Measurements from ENCODE around the gene PCDHB1. TPM values are rescaled to one million over a fixed set of nuclear protein-coding genes. Genes with fewer than 3 reads are reported as not detected.

The PCDHB1 gene
- total RNA-seq, 1 donor from 2014 or later, result not detected

DNA sequence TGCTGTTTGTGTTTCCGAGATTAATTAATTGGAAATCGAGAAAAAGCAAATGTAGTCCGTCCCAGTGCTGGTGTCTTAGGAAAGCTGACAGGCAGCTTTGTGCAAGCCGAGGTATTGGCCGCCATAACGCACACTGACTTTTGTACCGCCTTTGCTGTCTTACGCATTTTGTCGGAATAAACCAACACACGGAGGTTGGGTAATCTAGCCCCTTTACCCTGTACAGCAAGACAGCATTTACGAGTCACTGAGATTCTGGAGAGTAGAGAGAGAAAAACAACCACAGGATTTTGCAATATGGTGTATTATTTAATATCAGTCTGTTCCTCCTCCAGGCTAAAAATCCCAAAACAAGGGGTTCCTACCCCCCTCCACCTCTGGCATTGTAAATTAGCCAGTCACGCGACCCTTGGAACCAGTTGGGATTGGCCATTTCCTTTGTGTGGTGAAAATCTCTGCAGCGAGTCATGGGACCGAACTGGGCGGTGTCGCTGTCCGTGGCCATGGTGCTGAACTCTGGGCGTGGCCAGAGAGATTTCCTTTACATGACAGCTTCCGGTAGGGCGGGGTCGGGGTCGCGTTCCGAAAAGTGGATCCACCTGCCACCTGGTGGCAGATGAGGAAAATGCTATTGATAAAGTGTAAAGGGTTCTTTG is 10.3 kb upstream of the PCDHB1 start:
- ChIA-PET POLR2A (no interaction called here), CTCF (no interaction called here)
- no peaks in the 10 kb centered on the region for H3K9me3 Mint-ChIP-seq
- no peaks in the 10 kb centered on the region for H3K4me1 Mint-ChIP-seq
- intact Hi-C loops (cut with micrococcal nuclease), result loop anchor here (5.0 kb wide), 1 partner anchor 679 kb away; the partner anchor contains the start of gene SLC4A9
- H3K27me3 Mint-ChIP-seq, result peaks cover 2% of the 10 kb centered on the region
- TF ChIP-seq, protein P1, sequence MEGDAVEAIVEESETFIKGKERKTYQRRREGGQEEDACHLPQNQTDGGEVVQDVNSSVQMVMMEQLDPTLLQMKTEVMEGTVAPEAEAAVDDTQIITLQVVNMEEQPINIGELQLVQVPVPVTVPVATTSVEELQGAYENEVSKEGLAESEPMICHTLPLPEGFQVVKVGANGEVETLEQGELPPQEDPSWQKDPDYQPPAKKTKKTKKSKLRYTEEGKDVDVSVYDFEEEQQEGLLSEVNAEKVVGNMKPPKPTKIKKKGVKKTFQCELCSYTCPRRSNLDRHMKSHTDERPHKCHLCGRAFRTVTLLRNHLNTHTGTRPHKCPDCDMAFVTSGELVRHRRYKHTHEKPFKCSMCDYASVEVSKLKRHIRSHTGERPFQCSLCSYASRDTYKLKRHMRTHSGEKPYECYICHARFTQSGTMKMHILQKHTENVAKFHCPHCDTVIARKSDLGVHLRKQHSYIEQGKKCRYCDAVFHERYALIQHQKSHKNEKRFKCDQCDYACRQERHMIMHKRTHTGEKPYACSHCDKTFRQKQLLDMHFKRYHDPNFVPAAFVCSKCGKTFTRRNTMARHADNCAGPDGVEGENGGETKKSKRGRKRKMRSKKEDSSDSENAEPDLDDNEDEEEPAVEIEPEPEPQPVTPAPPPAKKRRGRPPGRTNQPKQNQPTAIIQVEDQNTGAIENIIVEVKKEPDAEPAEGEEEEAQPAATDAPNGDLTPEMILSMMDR (IDR thresholded peaks at IDR 0.05), result no peak
- ATAC-seq (ENCODE audit: low read depth) (peak; percentile 50), DNase-seq (peak; percentile 25)
- H3K36me3 Mint-ChIP-seq (ENCODE audit: low read depth), result no peaks in the 10 kb centered on the region
- H3K27ac Mint-ChIP-seq, result no peak overlapping the region
- no peak overlapping the region for H3K4me3 Mint-ChIP-seq

DNA sequence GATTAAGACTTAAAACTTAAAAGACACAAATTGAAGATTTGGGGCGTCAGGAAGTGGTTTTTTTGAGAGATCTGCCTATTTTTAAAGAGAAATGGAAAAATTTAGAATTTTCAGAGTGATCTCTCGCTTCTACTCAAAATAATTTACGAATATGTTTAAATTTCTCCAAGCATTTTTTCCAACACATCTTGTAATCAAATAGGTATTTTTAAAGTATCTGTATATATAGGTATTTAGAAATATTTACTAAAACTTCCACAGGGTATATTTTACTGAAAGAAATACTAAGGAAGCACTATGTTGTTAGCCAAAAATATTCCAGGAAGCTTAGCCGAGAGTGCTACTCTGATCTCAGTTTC is 9.8 kb upstream of the PCDHB1 start:
- CTCF ChIA-PET, result no interaction called here
- peaks cover 3% of the 10 kb centered on the region for H3K27me3 Mint-ChIP-seq
- no peaks in the 10 kb centered on the region for H3K4me1 Mint-ChIP-seq
- DNase-seq (no peak), ATAC-seq (ENCODE audit: low read depth) (no peak)
- H3K9me3 Mint-ChIP-seq, result no peaks in the 10 kb centered on the region
- POLR2A ChIA-PET, result interaction anchor here (0.6 kb wide), 1 partner anchor 294 kb away, joined by 3 read pairs; no protein-coding TSS in a partner anchor
- intact Hi-C loops (cut with micrococcal nuclease), result loop anchor here (5.0 kb wide), 1 partner anchor 679 kb away; the partner anchor contains the start of gene SLC4A9
- TF ChIP-seq, protein P1 (IDR thresholded peaks at IDR 0.05), result no peak
- H3K36me3 Mint-ChIP-seq (ENCODE audit: low read depth), result no peaks in the 10 kb centered on the region
- H3K27ac Mint-ChIP-seq, result no peak overlapping the region
- no peak overlapping the region for H3K4me3 Mint-ChIP-seq

DNA sequence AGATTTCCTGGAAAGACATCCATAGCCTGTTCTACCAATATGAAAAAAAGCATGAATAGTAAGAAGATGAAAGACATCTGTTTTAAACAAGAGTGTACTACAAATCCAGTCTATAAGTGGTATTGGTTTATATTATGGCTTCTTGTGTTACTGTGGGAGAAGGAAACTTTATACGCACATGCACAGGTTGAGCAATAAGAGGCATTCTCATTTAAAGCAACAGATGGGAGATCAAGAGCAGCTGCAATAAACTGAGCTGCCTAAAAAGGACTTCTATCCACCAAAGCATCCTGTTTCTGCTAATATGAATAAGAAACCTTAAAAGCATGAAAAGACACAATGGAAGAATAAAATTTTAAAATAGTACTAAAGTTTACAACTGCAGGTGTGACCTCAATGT is 8.6 kb upstream of the PCDHB1 start:
- Mint-ChIP-seq H3K27me3 (peaks cover 3% of the 10 kb centered on the region), H3K9me3 (no peaks in the 10 kb centered on the region), H3K36me3 (ENCODE audit: low read depth) (no peaks in the 10 kb centered on the region), H3K27ac (no peak overlapping the region), H3K4me1 (no peaks in the 10 kb centered on the region), H3K4me3 (no peak overlapping the region)
- ChIA-PET CTCF (no interaction called here), POLR2A (no interaction called here)
- ATAC-seq (ENCODE audit: low read depth) (no peak), DNase-seq (no peak)
- TF ChIP-seq, protein P1 (IDR thresholded peaks at IDR 0.05), result no peak
- intact Hi-C loops (cut with micrococcal nuclease), result loop anchor here (5.0 kb wide), 1 partner anchor 680 kb away; the partner anchor contains the start of gene SLC4A9

DNA sequence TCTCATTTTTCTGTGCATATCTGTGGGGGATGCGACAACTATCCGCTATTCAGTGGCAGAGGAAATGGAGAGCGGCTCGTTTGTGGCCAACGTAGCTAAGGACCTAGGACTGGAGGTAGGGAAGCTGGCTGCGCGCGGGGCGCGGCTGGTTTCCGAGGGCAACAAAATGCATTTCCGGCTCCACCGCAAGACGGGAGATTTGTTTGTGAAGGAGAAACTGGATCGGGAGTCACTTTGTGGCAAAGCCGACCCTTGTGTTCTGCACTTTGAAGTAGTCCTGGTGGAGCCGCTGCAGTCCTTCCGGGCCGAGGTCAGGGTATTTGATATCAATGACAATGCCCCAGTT is 320 bp downstream of the PCDHB1 start:
- ATAC-seq (ENCODE audit: low read depth) (no peak), DNase-seq (no peak)
- ChIA-PET POLR2A (no interaction called here), CTCF (no interaction called here)
- intact Hi-C loops (cut with micrococcal nuclease), result no loop called here
- TF ChIP-seq, protein P1 (IDR thresholded peaks at IDR 0.05), result no peak
- Mint-ChIP-seq H3K27me3 (peaks cover 21% of the 10 kb centered on the region), H3K4me1 (peaks cover 3% of the 10 kb centered on the region), H3K9me3 (peaks cover 4% of the 10 kb centered on the region), H3K36me3 (ENCODE audit: low read depth) (no peaks in the 10 kb centered on the region), H3K27ac (no peak overlapping the region), H3K4me3 (peak overlapping the region; percentile 11)

DNA sequence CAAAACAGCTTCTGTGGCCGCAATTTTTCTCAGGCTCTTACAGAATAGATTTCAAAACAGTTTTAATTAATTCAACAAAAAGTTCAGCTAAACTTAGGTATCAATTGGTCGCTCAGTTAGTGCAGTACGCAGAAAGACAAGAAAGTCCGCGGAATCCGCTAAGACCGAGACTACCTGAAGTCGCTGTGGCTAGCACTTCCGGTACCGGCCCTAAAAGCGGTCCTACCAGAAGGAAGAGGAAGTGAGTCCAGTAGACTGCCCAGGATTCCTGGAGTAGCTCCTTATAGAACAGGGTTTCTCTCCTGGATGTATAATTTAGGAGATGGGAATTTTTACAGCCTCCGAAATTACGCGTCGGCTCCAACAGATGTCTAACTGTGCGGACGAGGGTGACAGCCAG is 26.7 kb downstream of the PCDHB1 start:
- peaks cover 2% of the 10 kb centered on the region for H3K9me3 Mint-ChIP-seq
- POLR2A ChIA-PET, result no interaction called here
- intact Hi-C loops (cut with micrococcal nuclease), result no loop called here

More for the DNA sequence above, 26.7 kb downstream of the PCDHB1 start:
- no peak for DNase-seq
- ATAC-seq (ENCODE audit: low read depth), result no peak
- TF ChIP-seq, protein P1 (IDR thresholded peaks at IDR 0.05), result no peak
- no peaks in the 10 kb centered on the region for H3K4me1 Mint-ChIP-seq
- no peaks in the 10 kb centered on the region for H3K36me3 Mint-ChIP-seq (ENCODE audit: low read depth)
- no peak overlapping the region for H3K4me3 Mint-ChIP-seq
- CTCF ChIA-PET, result no interaction called here
- H3K27ac Mint-ChIP-seq, result no peak overlapping the region
- H3K27me3 Mint-ChIP-seq, result no peaks in the 10 kb centered on the region
